ENCODE measurements around the gene CDCA5. TPM values are rescaled to one million over a fixed set of nuclear protein-coding genes. Genes with fewer than 3 reads are reported as not detected.

CDCA5 gene
- total and polyA plus RNA-seq, 2 donors (not counting 1 experiment from before 2014, with no cell fraction given), result 3.0 to 4.6 TPM

GRCh38 chr11:65057526-65057925, 26.3 kb downstream of the CDCA5 start:
- no peak for DNase-seq (ENCODE audit: low read depth in 2 of 2)
- Histone ChIP-seq H4K20me1 (ENCODE audit: control insufficient read depth, extremely low read depth, insufficient read depth, low read length) (no peaks in the 10 kb centered on the region), H3K9ac (ENCODE audit: insufficient read depth, low read length) (no peak overlapping the region), H3K27me3 (ENCODE audit: control insufficient read depth, insufficient read depth, low read length) (peaks cover 8% of the 10 kb centered on the region), H3K9me3 (ENCODE audit: control insufficient read depth, insufficient read depth, low read depth, low read length) (no peaks in the 10 kb centered on the region), H3K27ac (ENCODE audit: insufficient read depth, low read length) (no peak overlapping the region), H3K4me1 (ENCODE audit: control insufficient read depth, extremely low read depth, insufficient read depth, low read length) (no peaks in the 10 kb centered on the region), H3K4me2 (ENCODE audit: extremely low read depth, insufficient read depth, low read length) (no peak overlapping the region), H3K79me2 (ENCODE audit: control insufficient read depth, insufficient read depth, low read length) (no peaks in the 10 kb centered on the region), H3K4me3 (replicated peaks in 1 of 4; ENCODE audit: control extremely low read depth in 1 of 4, insufficient read depth in 1 of 4, low read depth in 3 of 4, low read length in 4 of 4) (no peak overlapping the region), H2AFZ (ENCODE audit: low read length) (no peak overlapping the region), H3K36me3 (ENCODE audit: control insufficient read depth, insufficient read depth, low read length) (no peaks in the 10 kb centered on the region)
- TF ChIP-seq CTCF (conservative IDR thresholded peaks at IDR 0.05 in 1 of 2, IDR thresholded peaks at IDR 0.05 in 1 of 2; ENCODE audit: low read depth in 1 of 2, low read length in 2 of 2), result no peak
- no peak for TF ChIP-seq EZH2 (IDR thresholded peaks at IDR 0.05; ENCODE audit: low read length, missing control alignments)

GRCh38 chr11:65056999-65057398, 26.8 kb downstream of the CDCA5 start:
- H3K36me3 ChIP-seq (ENCODE audit: control insufficient read depth, insufficient read depth, low read length), result no peaks in the 10 kb centered on the region
- H3K9me3 ChIP-seq (ENCODE audit: control insufficient read depth, insufficient read depth, low read depth, low read length), result no peaks in the 10 kb centered on the region
- H3K27me3 ChIP-seq (ENCODE audit: control insufficient read depth, insufficient read depth, low read length), result peaks cover 8% of the 10 kb centered on the region
- no peak overlapping the region for H3K4me2 ChIP-seq (ENCODE audit: extremely low read depth, insufficient read depth, low read length)
- H3K4me3 ChIP-seq (replicated peaks in 1 of 4; ENCODE audit: control extremely low read depth in 1 of 4, insufficient read depth in 1 of 4, low read depth in 3 of 4, low read length in 4 of 4), result no peak overlapping the region
- H3K27ac ChIP-seq (ENCODE audit: insufficient read depth, low read length), result no peak overlapping the region
- DNase-seq (ENCODE audit: low read depth in 2 of 2), result no peak
- no peaks in the 10 kb centered on the region for H3K79me2 ChIP-seq (ENCODE audit: control insufficient read depth, insufficient read depth, low read length)
- no peaks in the 10 kb centered on the region for H3K4me1 ChIP-seq (ENCODE audit: control insufficient read depth, extremely low read depth, insufficient read depth, low read length)
- H2AFZ ChIP-seq (ENCODE audit: low read length), result no peak overlapping the region
- TF ChIP-seq CTCF (conservative IDR thresholded peaks at IDR 0.05 in 1 of 2, IDR thresholded peaks at IDR 0.05 in 1 of 2; ENCODE audit: low read depth in 1 of 2, low read length in 2 of 2), result no peak
- no peak for TF ChIP-seq EZH2 (IDR thresholded peaks at IDR 0.05; ENCODE audit: low read length, missing control alignments)
- H4K20me1 ChIP-seq (ENCODE audit: control insufficient read depth, extremely low read depth, insufficient read depth, low read length), result no peaks in the 10 kb centered on the region
- no peak overlapping the region for H3K9ac ChIP-seq (ENCODE audit: insufficient read depth, low read length)

GRCh38 chr11:65055538-65055937, 28.3 kb downstream of the CDCA5 start:
- Histone ChIP-seq H2AFZ (ENCODE audit: low read length) (no peak overlapping the region), H4K20me1 (ENCODE audit: control insufficient read depth, extremely low read depth, insufficient read depth, low read length) (no peaks in the 10 kb centered on the region), H3K27ac (ENCODE audit: insufficient read depth, low read length) (no peak overlapping the region), H3K79me2 (ENCODE audit: control insufficient read depth, insufficient read depth, low read length) (no peaks in the 10 kb centered on the region), H3K4me1 (ENCODE audit: control insufficient read depth, extremely low read depth, insufficient read depth, low read length) (no peaks in the 10 kb centered on the region), H3K9ac (ENCODE audit: insufficient read depth, low read length) (no peak overlapping the region), H3K27me3 (ENCODE audit: control insufficient read depth, insufficient read depth, low read length) (peaks cover 8% of the 10 kb centered on the region), H3K4me2 (ENCODE audit: extremely low read depth, insufficient read depth, low read length) (no peak overlapping the region), H3K4me3 (replicated peaks in 1 of 4; ENCODE audit: control extremely low read depth in 1 of 4, insufficient read depth in 1 of 4, low read depth in 3 of 4, low read length in 4 of 4) (no peak overlapping the region), H3K9me3 (ENCODE audit: control insufficient read depth, insufficient read depth, low read depth, low read length) (no peaks in the 10 kb centered on the region), H3K36me3 (ENCODE audit: control insufficient read depth, insufficient read depth, low read length) (no peaks in the 10 kb centered on the region)
- no peak for DNase-seq (ENCODE audit: low read depth in 2 of 2)
- no peak for TF ChIP-seq EZH2 (IDR thresholded peaks at IDR 0.05; ENCODE audit: low read length, missing control alignments)
- no peak for TF ChIP-seq CTCF (conservative IDR thresholded peaks at IDR 0.05 in 1 of 2, IDR thresholded peaks at IDR 0.05 in 1 of 2; ENCODE audit: low read depth in 1 of 2, low read length in 2 of 2)

All from fibroblast of lung (primary cell).